Adrenal gland (tissue), 12 donors: Measurements from ENCODE around the gene SCO1. TPM values are rescaled to one million over a fixed set of nuclear protein-coding genes. Genes with fewer than 3 reads are reported as not detected.

Source experiments
- DNase-seq, 7 donors: peaks; one replicate each; pipeline ENCODE4 v3.0.0-alpha.2; 2019 to 2020
- H3K27ac ChIP-seq, 5 donors: fragments of 200-600 bp; sonication (generic) in 4 of 5; 1 replicate in 3 of 5; 2 replicates in 2 of 5; pipeline versions ENCODE4 v1.5.1 to v1.8.0; 2016 to 2020; ENCODE audit warnings: mild to moderate bottlenecking in 1 of 5
- H3K27me3 ChIP-seq: fragments of 200-600 bp; 2 replicates; pipeline ENCODE4 v1.8.0; 2021
- H3K36me3 ChIP-seq, 2 donors: fragments of 200-600 bp; replicated peaks in 1 of 2; 1 replicate in 1 of 2; 2 replicates in 1 of 2; pipeline versions ENCODE4 v1.5.1 to v1.8.0; 2018 to 2022
- H3K4me1 ChIP-seq, 2 donors: fragments of 200-600 bp; replicated peaks in 1 of 2; 1 replicate in 1 of 2; 2 replicates in 1 of 2; pipeline versions ENCODE4 v1.5.1 to v1.8.0; 2018 to 2021
- H3K4me3 ChIP-seq, 4 donors: fragments of 200-600 bp; sonication (generic) in 3 of 4; one replicate each; pipeline ENCODE4 v1.5.1; 2016 to 2018
- H3K9me3 ChIP-seq, 3 donors: fragments of 200-600 bp; sonication (generic) in 1 of 3; replicated peaks in 1 of 3; 1 replicate in 2 of 3; 2 replicates in 1 of 3; pipeline versions ENCODE4 v1.5.1 to v1.8.0; 2016 to 2021
- POLR2A ChIP-seq, 2 donors: fragments of 450-650 bp; IDR thresholded peaks; one replicate each; pipeline ENCODE4 v1.6.1; 2017; ENCODE audit warnings: antibody characterized with exemption in 2 of 2, mild to moderate bottlenecking in 2 of 2, moderate library complexity in 1 of 2
- WGBS, 4 donors: extraction: QIAGEN DNeasy Blood & Tissue Kit in 2 of 4; methylation state at CpG; one replicate each; pipeline versions ENCODE4 v1.1.5 to v1.1.7; 2013 to 2017; 5-methylcytosine and 5-hydroxymethylcytosine counted together
- intact Hi-C, 2 donors: fragments of 100-400 bp; cut with DNase I; formaldehyde crosslinking; loops; one replicate each; pipeline versions ENCODE4 v1.14.1 to v1.15.0; 2022 to 2023
- polyA plus RNA-seq, 3 donors: library from polyadenylated mRNA; stranded (reverse); fragments of 200-250 nt in 2 of 3; fragments of 350-450 nt in 1 of 3; fragmentation: Illumina TruSeq in 1 of 3; extraction: RNeasy Lipid Tissue Mini Kit (QIAGEN cat#74804) in 1 of 3; gene quantifications; one replicate each; pipeline ENCODE4 v1.2.3, GENCODE V29; 2013 to 2014
- total RNA-seq, 9 donors: library from RNA; depleted of rRNA in 4 of 9; stranded (reverse); fragments of >200 nt in 4 of 9; fragments of 120-200 nt in 1 of 9; fragmentation: NEBNext Ultra II Directional in 1 of 9; extraction: Animal tissue kit (Norgen Biotek cat#: 25700) in 1 of 9; gene quantifications; one replicate each; pipeline versions ENCODE4 v1.1.0 to v1.2.4, GENCODE V29; 2013 to 2023
- TF ChIP-seq, protein P1 (sequence below), 6 experiments: fragments of 450-650 bp in 4 of 6; fragments of 200-600 bp in 2 of 6; sonication (generic) in 1 of 6; IDR thresholded peaks; 1 replicate in 5 of 6; 2 replicates in 1 of 6; pipeline versions ENCODE4 v1.5.1 to v1.8.0; 2016 to 2021; ENCODE audit warnings: antibody characterized with exemption in 6 of 6, mild to moderate bottlenecking in 2 of 6, moderate library complexity in 1 of 6
- donor health status: healthy with polysubstance abuse.
- donor health status: Bipolar disorder and iron deficiency.
- donor health status: DM: yes; HTN: yes; CAD: no.
- donor health status: DM: no; HTN: no; CAD: no.
- donor health status: DM: no; HTN: no; CAD: no.
- donor health status: DM: yes; HTN: yes; CAD: no.

SCO1 gene
- total and polyA plus RNA-seq, 12 donors = 6.1 to 55.7 (median 35.1) TPM

DNA sequence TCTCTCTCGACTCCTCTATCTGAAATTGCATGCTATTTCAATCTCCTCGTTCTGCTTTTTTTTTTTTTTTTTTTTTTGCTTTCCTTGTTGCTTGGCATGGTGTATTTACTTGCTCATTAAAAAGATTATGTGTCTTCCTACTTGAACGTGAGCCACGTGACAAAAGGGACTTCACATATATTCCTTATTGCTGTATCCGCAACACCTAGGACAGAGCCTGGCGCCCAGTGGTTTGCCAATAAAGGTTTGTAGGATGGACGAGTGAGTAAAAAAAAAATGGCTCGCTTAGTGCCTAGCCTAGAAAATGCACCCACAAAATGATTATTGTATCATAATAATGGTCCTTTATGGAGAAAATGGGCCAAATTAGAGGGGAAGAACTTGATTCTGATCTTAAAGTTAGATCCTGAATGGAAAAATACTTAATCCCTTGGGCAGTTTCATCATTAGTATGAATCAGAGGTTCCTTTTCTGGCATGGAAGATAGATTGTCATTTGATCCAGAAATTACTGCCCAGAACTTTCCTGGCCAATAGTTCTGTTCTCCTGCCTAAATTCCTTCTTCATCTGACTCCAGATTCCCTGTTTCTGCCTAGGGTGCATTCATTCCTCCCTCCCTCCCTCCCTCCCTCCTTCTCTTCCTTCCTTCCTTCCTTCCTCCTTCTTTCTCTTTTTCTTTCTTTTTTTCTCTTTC lies 46.1 kb upstream of the SCO1 start:
- H3K27me3 ChIP-seq = no peaks in the 10 kb centered on the region
- peaks cover 17% of the 10 kb centered on the region in 2 donors for H3K4me1 ChIP-seq
- H3K4me3 ChIP-seq = no peak overlapping the region
- peak in 3 of 7 donors; percentile 23 to 33 (median 29) for DNase-seq
- H3K36me3 ChIP-seq = no peaks in the 10 kb centered on the region
- WGBS, 4 donors = 66 to 75% (median 72%) methylated on average over 8 of the region's 8 CpGs
- TF ChIP-seq, protein P1, sequence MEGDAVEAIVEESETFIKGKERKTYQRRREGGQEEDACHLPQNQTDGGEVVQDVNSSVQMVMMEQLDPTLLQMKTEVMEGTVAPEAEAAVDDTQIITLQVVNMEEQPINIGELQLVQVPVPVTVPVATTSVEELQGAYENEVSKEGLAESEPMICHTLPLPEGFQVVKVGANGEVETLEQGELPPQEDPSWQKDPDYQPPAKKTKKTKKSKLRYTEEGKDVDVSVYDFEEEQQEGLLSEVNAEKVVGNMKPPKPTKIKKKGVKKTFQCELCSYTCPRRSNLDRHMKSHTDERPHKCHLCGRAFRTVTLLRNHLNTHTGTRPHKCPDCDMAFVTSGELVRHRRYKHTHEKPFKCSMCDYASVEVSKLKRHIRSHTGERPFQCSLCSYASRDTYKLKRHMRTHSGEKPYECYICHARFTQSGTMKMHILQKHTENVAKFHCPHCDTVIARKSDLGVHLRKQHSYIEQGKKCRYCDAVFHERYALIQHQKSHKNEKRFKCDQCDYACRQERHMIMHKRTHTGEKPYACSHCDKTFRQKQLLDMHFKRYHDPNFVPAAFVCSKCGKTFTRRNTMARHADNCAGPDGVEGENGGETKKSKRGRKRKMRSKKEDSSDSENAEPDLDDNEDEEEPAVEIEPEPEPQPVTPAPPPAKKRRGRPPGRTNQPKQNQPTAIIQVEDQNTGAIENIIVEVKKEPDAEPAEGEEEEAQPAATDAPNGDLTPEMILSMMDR (IDR thresholded peaks at IDR 0.05) = no peak
- no peak for TF ChIP-seq POLR2A (IDR thresholded peaks at IDR 0.05)
- H3K9me3 ChIP-seq = no peaks in the 10 kb centered on the region
- intact Hi-C loops = no loop called here
- H3K27ac ChIP-seq = peak overlapping the region in 3 of 5 donors; percentile 62 to 79 (median 71)

DNA sequence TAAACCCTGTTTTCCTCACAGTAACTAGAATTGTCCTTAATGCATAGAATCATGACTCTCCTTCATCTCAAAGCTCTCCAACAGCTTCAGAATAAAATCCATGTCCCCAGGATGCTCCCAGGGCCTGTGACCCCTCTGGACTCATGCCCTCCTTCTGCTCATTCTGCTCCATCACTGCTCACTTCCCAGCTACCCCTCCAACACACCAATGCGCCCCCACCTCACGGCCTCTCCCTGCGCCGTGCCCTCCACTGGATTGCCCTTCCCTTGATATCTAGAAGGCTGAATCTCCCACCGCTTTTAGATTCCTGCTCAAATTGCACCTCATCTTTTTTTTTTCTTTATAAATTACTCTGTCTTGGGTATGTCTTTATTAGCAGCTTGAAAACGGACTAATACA lies 45.1 kb upstream of the SCO1 start:
- Histone ChIP-seq H3K4me1 (peaks cover 17% of the 10 kb centered on the region in 2 donors), H3K4me3 (no peak overlapping the region), H3K27me3 (no peaks in the 10 kb centered on the region), H3K36me3 (no peaks in the 10 kb centered on the region), H3K27ac (peak overlapping the region in 4 of 5 donors; percentile 8 to 79 (median 58)), H3K9me3 (no peaks in the 10 kb centered on the region)
- TF ChIP-seq POLR2A (IDR thresholded peaks at IDR 0.05) = no peak
- TF ChIP-seq, protein P1 (IDR thresholded peaks at IDR 0.05) = no peak
- 94 to 97% (median 95%) methylated on average over 6 of the region's 6 CpGs for WGBS, 4 donors
- intact Hi-C loops = no loop called here
- no peak for DNase-seq

- intact Hi-C loops = no loop called here
- peak; percentile 45 to 79 (median 72) for DNase-seq
Observed at GRCh38 chr17:10741416-10742135, 44.2 kb upstream of the SCO1 start.

GRCh38 chr17:10739386-10739785 lies 42.1 kb upstream of the SCO1 start:
- intact Hi-C loops = loop anchor here (5.0 kb wide), 2 partner anchors 103 to 108 kb away; no protein-coding TSS in a partner anchor
- 85 to 91% (median 88%) methylated on average over 5 of the region's 5 CpGs for WGBS, 4 donors
- peak in 2 of 7 donors; percentile 7 to 18 for DNase-seq
- Histone ChIP-seq H3K36me3 (no peaks in the 10 kb centered on the region), H3K27ac (no peak overlapping the region), H3K27me3 (no peaks in the 10 kb centered on the region), H3K4me1 (peaks cover 16 to 17% of the 10 kb centered on the region in 2 donors), H3K4me3 (no peak overlapping the region), H3K9me3 (no peaks in the 10 kb centered on the region)
- TF ChIP-seq, protein P1 (IDR thresholded peaks at IDR 0.05) = no peak
- TF ChIP-seq POLR2A (IDR thresholded peaks at IDR 0.05) = no peak

More at GRCh38 chr17:10741416-10742135, 44.2 kb upstream of the SCO1 start:
- Histone ChIP-seq H3K27ac (peak overlapping the region in 3 of 5 donors; percentile 50 to 79 (median 55)), H3K9me3 (no peaks in the 10 kb centered on the region), H3K4me1 (peaks cover 17% of the 10 kb centered on the region in 2 donors), H3K36me3 (no peaks in the 10 kb centered on the region), H3K4me3 (no peak overlapping the region), H3K27me3 (no peaks in the 10 kb centered on the region)
- TF ChIP-seq, protein P1 (IDR thresholded peaks at IDR 0.05) = no peak
- TF ChIP-seq POLR2A (IDR thresholded peaks at IDR 0.05) = no peak
- WGBS, 4 donors = 81 to 83% (median 82%) methylated on average over 9 to 10 of the region's 10 CpGs
